PC-9 (cell line): ENCODE results near the gene GDF10. TPM values are rescaled to one million over a fixed set of nuclear protein-coding genes. Genes with fewer than 3 reads are reported as not detected.

Experiments
- BruUV-seq: library from RNA; stranded (reverse); fragments of 400-500 nt; replicated peaks from 2 replicates; lab custom pipeline; 2021; lab: Mats Ljungman, UMichigan
- CTCF ChIA-PET: fragments of 300-600 bp; sonication (Branson Sonifier 250); formaldehyde crosslinking; loops from one replicate; lab custom pipeline; 2022; ENCODE audit warnings: antibody characterized with exemption; lab: Charles Lee
- POLR2A ChIA-PET: fragments of 300-600 bp; sonication (Branson Sonifier 250); formaldehyde crosslinking; loops from one replicate; lab custom pipeline; 2022; ENCODE audit warnings: antibody characterized with exemption; ENCODE audit not compliant: unreplicated experiment; lab: Charles Lee
- DNase-seq, 2 experiments: peaks; one replicate each; pipeline versions ENCODE4 v3.0.0 to v3.0.0-alpha.2; 2015 to 2022; ENCODE audit warnings: mixed read lengths in 1 of 2
- H2AFZ ChIP-seq: fragments of 200-600 bp; sonication (generic); 2 replicates; pipeline ENCODE4 v1.8.1; 2017; ENCODE audit warnings: antibody characterized with exemption
- H3F3A ChIP-seq: fragments of 200-600 bp; sonication (generic); 2 replicates; pipeline ENCODE4 v1.8.1; 2017; ENCODE audit warnings: antibody characterized with exemption, mild to moderate bottlenecking, low read depth; ENCODE audit not compliant: insufficient read depth
- H3K27ac ChIP-seq: fragments of 200-600 bp; sonication (generic); 2 replicates; pipeline ENCODE4 v1.6.1; 2016; ENCODE audit warnings: mixed run types
- H3K27me3 ChIP-seq: fragments of 200-600 bp; sonication (generic); 2 replicates; pipeline ENCODE4 v1.6.1; 2016; ENCODE audit warnings: low read depth, mixed run types; ENCODE audit not compliant: insufficient read depth
- H3K36me3 ChIP-seq: fragments of 200-600 bp; sonication (generic); 2 replicates; pipeline ENCODE4 v1.6.1; 2016; ENCODE audit warnings: low read depth, mixed run types
- H3K4me1 ChIP-seq: fragments of 200-600 bp; sonication (generic); replicated peaks from 2 replicates; pipeline ENCODE4 v1.6.1; 2016; ENCODE audit warnings: mixed run types; ENCODE audit not compliant: insufficient read depth
- H3K4me2 ChIP-seq: fragments of 200-600 bp; sonication (generic); 2 replicates; pipeline ENCODE4 v1.6.1; 2017; ENCODE audit warnings: mixed run types
- H3K4me3 ChIP-seq: fragments of 200-600 bp; sonication (generic); 2 replicates; pipeline ENCODE4 v1.6.1; 2016; ENCODE audit warnings: mixed run types
- H3K79me2 ChIP-seq: fragments of 200-600 bp; sonication (generic); 2 replicates; pipeline ENCODE4 v1.6.1; 2017; ENCODE audit warnings: low read depth, mixed run types
- H3K9me2 ChIP-seq: fragments of 200-600 bp; sonication (generic); 2 replicates; pipeline ENCODE4 v1.8.1; 2017; ENCODE audit warnings: mild to moderate bottlenecking; ENCODE audit not compliant: insufficient read depth
- H3K9me3 ChIP-seq: fragments of 200-600 bp; sonication (generic); 2 replicates; pipeline ENCODE4 v1.8.1; 2016; ENCODE audit warnings: low read depth; ENCODE audit not compliant: insufficient read depth
- H4K20me1 ChIP-seq: fragments of 200-600 bp; sonication (generic); 2 replicates; pipeline ENCODE4 v1.8.1; 2017; ENCODE audit not compliant: insufficient read depth
- CTCF ChIP-seq: fragments of 200-600 bp; sonication (generic); conservative IDR thresholded peaks from 2 replicates; pipeline ENCODE4 v1.6.1; 2017; ENCODE audit warnings: mixed run types, antibody characterized with exemption, mild to moderate bottlenecking, moderate library complexity
- EZH2 ChIP-seq: fragments of 200-600 bp; sonication (generic); IDR thresholded peaks from 2 replicates; pipeline ENCODE4 v1.8.0; 2017; ENCODE audit warnings: antibody characterized with exemption, low read depth
- intact Hi-C: fragments of 100-400 bp; cut with micrococcal nuclease; formaldehyde crosslinking; loops from one replicate; pipeline ENCODE4 v1.10.0; 2022; ENCODE audit not compliant: unreplicated experiment
- total RNA-seq: library from RNA; stranded (reverse); gene quantifications from 2 replicates; pipeline ENCODE4 v1.2.3, GENCODE V29; 2021

Gene GDF10
- total RNA-seq, 1 experiment from 2014 or later = not detected

- no peak for TF ChIP-seq CTCF
- TF ChIP-seq EZH2 = no peak
- H3K4me1 ChIP-seq = no peaks in the 10 kb centered on the region
- no peaks in the 10 kb centered on the region for H3K9me2 ChIP-seq
- no peak overlapping the region for H3K4me2 ChIP-seq
- no peak for DNase-seq
- H3K36me3 ChIP-seq = no peaks in the 10 kb centered on the region
- ChIA-PET POLR2A (interaction anchor here (0.7 kb wide), 1 partner anchor 21 kb away, joined by 3 read pairs; no protein-coding TSS in a partner anchor), CTCF (no interaction called here)
- H3K27ac ChIP-seq = no peak overlapping the region
- H2AFZ ChIP-seq = no peak overlapping the region
- no peaks in the 10 kb centered on the region for H3K9me3 ChIP-seq
- intact Hi-C loops = no loop called here
- no peaks in the 10 kb centered on the region for H3F3A ChIP-seq
- H3K4me3 ChIP-seq = no peak overlapping the region
- no peaks in the 10 kb centered on the region for H3K79me2 ChIP-seq
- BruUV-seq = no TSS peak
- peaks cover 16% of the 10 kb centered on the region; the same call in 1 of the 2 replicates for H3K27me3 ChIP-seq
- no peaks in the 10 kb centered on the region for H4K20me1 ChIP-seq
These were observed 44.1 kb upstream of the GDF10 start for GRCh38 chr10:47255866-47256265.

DNA sequence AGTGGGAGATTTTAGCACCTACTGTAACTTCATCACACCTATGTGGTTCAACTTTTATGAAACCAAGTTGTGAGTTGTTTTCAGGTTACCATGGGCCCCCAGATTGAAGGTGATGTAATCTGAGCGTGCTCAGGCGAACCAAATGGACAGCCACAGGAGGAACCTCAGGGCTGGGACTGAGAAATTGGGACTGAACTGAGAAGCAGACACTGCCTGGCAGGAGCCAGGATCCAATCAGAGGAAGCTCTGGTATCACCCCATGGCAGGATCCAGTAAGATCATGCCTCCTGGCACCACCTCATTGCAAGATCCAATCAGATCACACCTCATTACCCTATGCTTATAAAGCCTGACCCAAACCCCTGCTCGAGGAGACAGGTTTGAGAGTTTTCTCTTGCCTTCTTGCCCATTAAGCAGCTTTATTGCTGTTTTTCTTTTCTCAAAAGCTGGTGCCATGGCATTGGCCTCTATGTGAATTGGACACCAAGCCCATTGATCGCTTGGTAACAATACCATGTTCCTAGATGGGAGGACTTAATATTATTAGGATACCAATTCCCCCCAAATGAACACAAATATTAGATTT is 43.2 kb upstream of the GDF10 start:
- Histone ChIP-seq H3K36me3 (no peaks in the 10 kb centered on the region), H3K79me2 (no peaks in the 10 kb centered on the region), H2AFZ (no peak overlapping the region), H3K9me3 (no peaks in the 10 kb centered on the region), H3K4me1 (no peaks in the 10 kb centered on the region), H4K20me1 (no peaks in the 10 kb centered on the region), H3K4me3 (no peak overlapping the region), H3F3A (no peaks in the 10 kb centered on the region), H3K27me3 (peaks cover 17% of the 10 kb centered on the region; the same call in 1 of the 2 replicates), H3K4me2 (no peak overlapping the region), H3K27ac (no peak overlapping the region), H3K9me2 (no peaks in the 10 kb centered on the region)
- no peak for DNase-seq
- TF ChIP-seq CTCF (no peak), EZH2 (no peak)
- intact Hi-C loops = no loop called here
- no TSS peak for BruUV-seq
- ChIA-PET CTCF (interaction anchor here (0.6 kb wide), 1 partner anchor 175 kb away, joined by 3 read pairs; no protein-coding TSS in a partner anchor), POLR2A (no interaction called here)

GRCh38 chr10:47257396-47258120 is 42.4 kb upstream of the GDF10 start:
- Histone ChIP-seq H3K79me2 (no peaks in the 10 kb centered on the region), H3K4me3 (no peak overlapping the region), H3K27me3 (peaks cover 13% of the 10 kb centered on the region; the same call in 1 of the 2 replicates), H3K4me2 (no peak overlapping the region), H3K36me3 (no peaks in the 10 kb centered on the region), H3K4me1 (no peaks in the 10 kb centered on the region), H3K27ac (no peak overlapping the region), H3K9me3 (no peaks in the 10 kb centered on the region), H3F3A (no peaks in the 10 kb centered on the region), H3K9me2 (no peaks in the 10 kb centered on the region), H4K20me1 (no peaks in the 10 kb centered on the region), H2AFZ (no peak overlapping the region)
- DNase-seq = no peak
- ChIA-PET CTCF (interaction anchor here (0.6 kb wide), 1 partner anchor 175 kb away, joined by 3 read pairs; no protein-coding TSS in a partner anchor), POLR2A (no interaction called here)
- TF ChIP-seq CTCF = no peak
- no TSS peak for BruUV-seq
- intact Hi-C loops = no loop called here
